SJCRH30 (cell line): ENCODE data around the gene PTX3. TPM values are rescaled to one million over a fixed set of nuclear protein-coding genes. Genes with fewer than 3 reads are reported as not detected.

ENCODE experiments used
- DNase-seq, 2 experiments: peaks; one replicate each; pipeline ENCODE4 v3.0.0-alpha.2; 2015 to 2020
- H3K27ac ChIP-seq: fragments of 250-450 bp; sonication (Bioruptor Pico); 2 replicates; pipeline ENCODE4 v1.5.1; 2020; ENCODE audit warnings: mild to moderate bottlenecking, moderate library complexity
- H3K27me3 ChIP-seq: fragments of 250-450 bp; sonication (Bioruptor Pico); 2 replicates; pipeline ENCODE4 v1.5.1; 2020; ENCODE audit warnings: mild to moderate bottlenecking, moderate library complexity
- H3K36me3 ChIP-seq: fragments of 250-450 bp; sonication (Bioruptor Pico); 2 replicates; pipeline ENCODE4 v1.5.1; 2020; ENCODE audit warnings: mild to moderate bottlenecking, moderate library complexity
- H3K4me1 ChIP-seq: fragments of 250-450 bp; sonication (Bioruptor Pico); 2 replicates; pipeline ENCODE4 v1.5.1; 2020; ENCODE audit warnings: mild to moderate bottlenecking, moderate library complexity
- H3K4me3 ChIP-seq: fragments of 250-450 bp; sonication (Bioruptor Pico); 2 replicates; pipeline ENCODE4 v1.5.1; 2020; ENCODE audit warnings: mild to moderate bottlenecking, moderate library complexity
- H3K9me3 ChIP-seq: fragments of 250-450 bp; sonication (Bioruptor Pico); replicated peaks from 2 replicates; pipeline ENCODE4 v1.5.1; 2020; ENCODE audit warnings: mild to moderate bottlenecking, moderate library complexity
- total RNA-seq: library from RNA; depleted of rRNA; stranded (reverse); fragments of >200 nt; shearing (Covaris generic); gene quantifications from 2 replicates; pipeline ENCODE4 v1.2.3, GENCODE V29; 2014

The PTX3 gene
- total RNA-seq, 1 experiment from 2014 or later, result not detected

DNA sequence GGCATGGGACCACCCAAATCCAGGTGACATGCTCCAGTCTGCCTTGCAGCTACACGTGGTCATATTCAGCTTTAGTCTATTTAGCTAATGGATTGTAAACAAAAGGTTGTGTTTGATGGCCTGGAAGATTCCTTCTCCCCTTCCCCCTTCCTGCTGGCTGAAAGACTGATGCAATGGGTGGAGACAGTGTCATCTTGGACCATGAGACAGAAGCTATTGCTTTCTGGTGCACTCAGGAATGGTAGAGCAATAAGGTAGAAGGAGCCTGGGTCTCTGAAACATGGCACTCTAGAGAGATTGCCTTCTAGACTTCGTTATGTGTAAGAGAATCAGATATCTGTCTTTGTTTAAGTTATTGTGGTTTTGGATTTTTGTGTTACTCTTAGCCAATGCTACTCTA is 25.7 kb upstream of the PTX3 start:
- no peak for DNase-seq
- H3K4me1 ChIP-seq, result no peaks in the 10 kb centered on the region
- H3K36me3 ChIP-seq, result no peaks in the 10 kb centered on the region
- no peak overlapping the region for H3K4me3 ChIP-seq
- no peaks in the 10 kb centered on the region for H3K27me3 ChIP-seq
- H3K9me3 ChIP-seq, result no peaks in the 10 kb centered on the region
- no peak overlapping the region for H3K27ac ChIP-seq

DNA sequence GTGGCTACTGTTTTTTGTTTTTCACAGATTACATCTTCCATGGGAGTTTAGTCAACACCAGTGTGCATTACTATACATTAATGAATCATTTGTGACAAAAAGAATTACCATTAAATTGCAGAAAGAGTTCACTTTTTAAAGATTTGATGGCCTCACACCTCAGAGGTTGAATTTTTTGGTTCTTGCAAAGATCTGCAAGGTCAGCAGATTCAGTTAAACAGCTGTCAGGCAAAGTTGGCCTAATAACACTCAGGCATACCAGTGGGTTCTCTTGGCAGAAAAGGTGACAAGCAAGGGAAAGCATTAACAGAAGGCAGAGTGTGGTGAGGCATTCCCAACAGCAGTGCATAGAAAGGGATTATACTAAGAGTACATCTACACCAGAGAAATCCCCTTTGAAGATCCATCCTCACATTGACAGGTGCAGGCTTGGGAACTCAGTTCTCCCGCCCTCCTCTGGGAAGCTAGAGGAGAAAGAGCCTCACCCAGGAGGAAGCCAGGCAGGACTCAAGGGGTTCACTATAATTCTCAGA is 24.3 kb upstream of the PTX3 start:
- H3K4me1 ChIP-seq, result no peaks in the 10 kb centered on the region
- no peak overlapping the region for H3K27ac ChIP-seq
- no peak overlapping the region for H3K4me3 ChIP-seq
- no peaks in the 10 kb centered on the region for H3K27me3 ChIP-seq
- no peaks in the 10 kb centered on the region for H3K9me3 ChIP-seq
- H3K36me3 ChIP-seq, result no peaks in the 10 kb centered on the region
- DNase-seq, result no peak

GRCh38 chr3:157414861-157415260 is 21.8 kb upstream of the PTX3 start:
- no peak overlapping the region for H3K4me3 ChIP-seq
- DNase-seq, result no peak
- H3K4me1 ChIP-seq, result no peaks in the 10 kb centered on the region
- H3K9me3 ChIP-seq, result no peaks in the 10 kb centered on the region
- H3K36me3 ChIP-seq, result no peaks in the 10 kb centered on the region
- H3K27me3 ChIP-seq, result no peaks in the 10 kb centered on the region
- no peak overlapping the region for H3K27ac ChIP-seq

DNA sequence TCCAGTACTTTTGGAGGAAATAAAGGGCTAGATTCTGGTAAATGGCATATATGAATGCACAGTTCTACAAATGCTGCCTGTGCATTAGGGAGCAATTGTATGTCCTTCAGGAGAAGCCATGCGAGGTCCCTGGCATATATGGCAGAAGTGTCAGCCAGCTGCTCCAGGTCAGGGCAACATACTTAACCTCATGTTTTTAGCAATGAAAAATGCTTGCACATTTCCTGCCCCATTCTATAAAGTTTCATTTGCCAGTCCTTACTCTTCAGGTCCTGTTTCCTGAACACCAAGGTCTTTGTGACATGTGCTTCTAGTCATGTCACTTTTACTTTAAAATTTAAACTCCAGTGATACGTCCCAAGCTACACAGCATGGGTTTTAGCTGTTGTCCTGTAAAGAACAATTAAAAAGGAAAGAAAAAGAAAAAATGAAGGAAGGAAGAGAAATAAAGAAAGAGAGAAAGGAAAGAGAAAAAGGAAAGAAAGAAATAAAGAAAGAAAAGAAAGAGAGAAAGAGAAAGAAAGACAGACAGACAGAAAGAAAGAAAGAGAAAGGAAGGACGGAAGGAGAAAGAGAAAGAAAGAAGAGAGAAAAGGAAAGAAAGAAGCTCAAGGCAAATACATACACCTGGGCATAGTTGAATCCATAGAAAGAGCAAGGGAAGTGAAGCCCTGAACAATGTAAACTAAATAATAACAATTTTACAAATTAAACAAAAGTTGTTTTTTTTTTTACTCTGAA is 20.1 kb upstream of the PTX3 start:
- Histone ChIP-seq H3K36me3 (no peaks in the 10 kb centered on the region), H3K9me3 (no peaks in the 10 kb centered on the region), H3K27me3 (no peaks in the 10 kb centered on the region), H3K4me1 (no peaks in the 10 kb centered on the region), H3K27ac (no peak overlapping the region), H3K4me3 (no peak overlapping the region)
- DNase-seq, result no peak

GRCh38 chr3:157417247-157417646 is 19.4 kb upstream of the PTX3 start:
- no peak for DNase-seq
- no peaks in the 10 kb centered on the region for H3K27me3 ChIP-seq
- no peaks in the 10 kb centered on the region for H3K9me3 ChIP-seq
- H3K27ac ChIP-seq, result no peak overlapping the region
- no peak overlapping the region for H3K4me3 ChIP-seq
- no peaks in the 10 kb centered on the region for H3K4me1 ChIP-seq
- H3K36me3 ChIP-seq, result no peaks in the 10 kb centered on the region

DNA sequence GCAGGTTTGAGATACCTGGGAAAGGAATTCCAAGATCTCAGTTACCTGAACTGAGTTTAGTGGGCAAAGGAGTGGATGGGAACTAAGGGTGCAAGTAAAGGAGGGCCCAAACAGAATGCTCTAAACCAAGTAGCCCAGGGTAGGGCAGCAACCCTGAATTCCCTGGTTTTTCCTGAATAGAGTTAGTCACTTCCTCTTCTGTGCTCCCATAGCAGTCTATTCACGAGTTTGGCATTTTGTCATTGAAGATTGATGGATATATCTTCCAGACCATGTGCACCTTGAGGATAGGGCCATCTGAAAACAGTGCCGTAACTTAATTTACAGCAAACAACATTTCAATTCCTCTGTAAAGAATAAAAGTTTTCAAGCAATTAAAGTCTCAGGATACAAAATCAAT is 18.5 kb upstream of the PTX3 start:
- Histone ChIP-seq H3K27me3 (no peaks in the 10 kb centered on the region), H3K4me3 (no peak overlapping the region), H3K27ac (no peak overlapping the region), H3K9me3 (no peaks in the 10 kb centered on the region), H3K4me1 (no peaks in the 10 kb centered on the region), H3K36me3 (no peaks in the 10 kb centered on the region)
- DNase-seq, result no peak

DNA sequence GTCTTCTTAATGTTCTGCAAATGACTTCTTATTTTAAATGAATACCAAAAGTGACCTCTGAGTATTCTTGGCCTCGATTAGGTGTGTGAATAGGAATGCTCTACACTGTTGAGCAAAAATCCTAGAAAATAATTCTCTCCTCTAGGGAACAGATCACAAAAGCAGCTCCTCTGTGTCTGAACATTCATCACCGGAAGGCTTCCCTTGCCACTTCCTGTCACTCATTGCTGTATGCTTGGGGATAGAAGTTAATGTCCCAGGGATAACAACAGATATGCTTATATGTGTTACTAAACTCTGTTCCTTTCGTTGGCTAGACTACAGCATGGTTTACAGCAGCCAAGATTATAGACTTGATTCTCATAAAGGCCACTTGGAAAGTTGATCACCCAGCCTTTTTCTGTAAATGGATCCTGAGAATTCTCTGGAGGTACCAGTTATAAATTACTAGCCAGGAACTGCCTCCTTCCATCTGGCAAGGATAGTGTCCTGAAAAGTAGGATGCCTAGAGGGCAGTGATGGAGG is 16.0 kb upstream of the PTX3 start:
- H3K36me3 ChIP-seq, result no peaks in the 10 kb centered on the region
- no peak overlapping the region for H3K4me3 ChIP-seq
- DNase-seq, result no peak
- no peak overlapping the region for H3K27ac ChIP-seq
- no peaks in the 10 kb centered on the region for H3K4me1 ChIP-seq
- no peaks in the 10 kb centered on the region for H3K9me3 ChIP-seq
- no peaks in the 10 kb centered on the region for H3K27me3 ChIP-seq

DNA sequence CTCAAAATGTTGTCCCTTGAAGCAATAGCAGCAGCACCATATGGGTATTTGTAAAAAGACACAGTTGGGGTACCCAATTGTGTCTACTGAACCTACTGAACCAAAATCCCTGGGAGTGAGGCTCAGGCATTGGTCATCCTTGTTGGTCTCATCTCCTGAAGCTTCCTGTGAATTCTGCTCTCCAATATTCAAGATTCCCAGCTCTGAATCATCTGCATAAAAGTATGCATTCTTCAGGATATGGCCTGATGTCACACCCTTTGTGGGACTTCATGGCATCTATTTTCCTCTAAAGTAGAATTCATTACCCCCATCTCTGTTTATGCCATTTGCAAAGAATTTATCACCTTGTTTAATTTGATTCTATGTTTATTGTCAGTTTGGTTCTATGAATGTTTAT is 13.3 kb upstream of the PTX3 start:
- no peak for DNase-seq
- H3K4me1 ChIP-seq, result no peaks in the 10 kb centered on the region
- H3K36me3 ChIP-seq, result no peaks in the 10 kb centered on the region
- no peak overlapping the region for H3K27ac ChIP-seq
- H3K4me3 ChIP-seq, result no peak overlapping the region
- no peaks in the 10 kb centered on the region for H3K9me3 ChIP-seq
- H3K27me3 ChIP-seq, result no peaks in the 10 kb centered on the region

GRCh38 chr3:157427901-157428300 is 8.7 kb upstream of the PTX3 start:
- Histone ChIP-seq H3K27me3 (no peaks in the 10 kb centered on the region), H3K27ac (no peak overlapping the region), H3K4me1 (no peaks in the 10 kb centered on the region), H3K9me3 (no peaks in the 10 kb centered on the region), H3K4me3 (no peak overlapping the region), H3K36me3 (no peaks in the 10 kb centered on the region)
- no peak for DNase-seq

DNA sequence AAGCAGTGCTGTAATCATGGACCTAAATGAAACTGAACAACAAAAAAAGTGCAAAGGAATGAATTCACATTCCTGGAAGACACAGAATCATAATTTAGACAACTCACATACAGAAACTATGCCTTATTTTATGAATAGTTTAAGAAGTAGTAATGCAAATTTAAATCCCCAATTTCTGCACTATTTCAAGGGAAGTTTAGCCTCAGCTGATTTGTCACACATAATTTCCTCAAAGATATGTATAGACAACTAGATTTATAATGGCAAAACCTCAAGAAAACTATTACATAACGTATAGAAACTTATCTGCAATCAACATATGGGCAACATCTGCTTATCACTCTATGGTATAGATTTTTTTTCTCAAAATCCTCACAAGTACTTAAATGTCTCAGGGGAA is 7.8 kb upstream of the PTX3 start:
- Histone ChIP-seq H3K27me3 (no peaks in the 10 kb centered on the region), H3K9me3 (no peaks in the 10 kb centered on the region), H3K36me3 (no peaks in the 10 kb centered on the region), H3K4me1 (no peaks in the 10 kb centered on the region), H3K27ac (no peak overlapping the region), H3K4me3 (no peak overlapping the region)
- DNase-seq, result no peak

DNA sequence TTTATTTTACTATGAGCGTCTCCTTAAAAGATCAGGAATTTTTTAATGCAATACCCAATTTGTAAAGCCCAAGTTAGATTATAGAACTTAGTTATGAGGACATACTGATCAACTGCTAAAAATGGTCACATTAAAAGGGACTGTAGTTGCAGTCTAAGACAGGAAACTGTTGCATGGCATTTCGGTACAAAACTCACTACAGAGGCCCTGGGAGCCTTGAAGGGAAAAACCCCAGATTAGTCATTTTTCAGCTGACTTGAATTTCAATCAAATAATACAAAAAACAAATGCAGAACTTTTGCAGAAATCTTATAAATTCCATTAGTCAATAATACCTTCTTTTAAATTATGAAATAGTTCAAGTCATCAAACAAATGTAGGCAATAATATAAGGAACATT is 6.9 kb upstream of the PTX3 start:
- no peaks in the 10 kb centered on the region for H3K36me3 ChIP-seq
- no peak overlapping the region for H3K4me3 ChIP-seq
- DNase-seq, result no peak
- H3K9me3 ChIP-seq, result no peaks in the 10 kb centered on the region
- no peak overlapping the region for H3K27ac ChIP-seq
- H3K4me1 ChIP-seq, result no peaks in the 10 kb centered on the region
- no peaks in the 10 kb centered on the region for H3K27me3 ChIP-seq

DNA sequence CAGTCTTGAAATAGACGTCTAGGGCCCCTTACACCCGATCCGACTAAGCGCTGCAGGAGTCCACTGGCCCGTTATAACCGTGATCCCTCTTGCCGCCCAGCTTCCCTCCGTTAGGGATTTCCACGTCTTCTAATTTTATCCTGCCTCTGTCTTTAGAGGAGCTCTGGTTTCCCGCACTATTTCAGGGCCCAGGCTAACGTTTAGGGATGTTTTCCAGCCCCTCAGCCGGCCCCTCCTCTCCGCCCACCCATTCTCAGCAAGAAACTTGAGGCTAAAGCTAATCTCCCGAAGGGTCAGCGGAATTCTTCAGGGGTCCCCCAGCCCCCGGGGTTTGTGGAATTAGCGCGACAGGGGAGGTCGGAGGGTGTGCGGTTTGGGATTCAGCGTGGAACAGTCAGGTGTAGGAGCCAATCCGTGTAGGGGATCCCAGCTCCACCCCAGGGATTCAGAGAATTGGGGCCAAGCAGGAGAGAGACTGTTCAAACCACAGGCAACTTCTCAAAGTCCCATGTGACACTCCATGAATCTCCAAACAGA is 1.6 kb downstream of the PTX3 start:
- Histone ChIP-seq H3K27ac (no peak overlapping the region), H3K27me3 (peaks cover 2% of the 10 kb centered on the region; the same call in 1 of the 2 replicates), H3K36me3 (no peaks in the 10 kb centered on the region), H3K9me3 (no peaks in the 10 kb centered on the region), H3K4me1 (no peaks in the 10 kb centered on the region), H3K4me3 (no peak overlapping the region)
- DNase-seq, result no peak

- Histone ChIP-seq H3K36me3 (no peaks in the 10 kb centered on the region), H3K27ac (no peak overlapping the region), H3K27me3 (peaks cover 3% of the 10 kb centered on the region; the same call in 1 of the 2 replicates), H3K9me3 (no peaks in the 10 kb centered on the region), H3K4me3 (no peak overlapping the region), H3K4me1 (no peaks in the 10 kb centered on the region)
- DNase-seq, result no peak
These were observed 4.5 kb downstream of the PTX3 start for GRCh38 chr3:157441102-157441624.

GRCh38 chr3:157442729-157443128 is 6.1 kb downstream of the PTX3 start:
- H3K27me3 ChIP-seq, result peaks cover 3% of the 10 kb centered on the region; the same call in 1 of the 2 replicates
- H3K9me3 ChIP-seq, result no peaks in the 10 kb centered on the region
- no peak for DNase-seq
- H3K36me3 ChIP-seq, result no peaks in the 10 kb centered on the region
- H3K4me1 ChIP-seq, result no peaks in the 10 kb centered on the region
- H3K4me3 ChIP-seq, result no peak overlapping the region
- no peak overlapping the region for H3K27ac ChIP-seq

GRCh38 chr3:157443905-157444796 is 7.5 kb downstream of the PTX3 start:
- no peaks in the 10 kb centered on the region for H3K4me1 ChIP-seq
- no peaks in the 10 kb centered on the region for H3K9me3 ChIP-seq
- no peaks in the 10 kb centered on the region for H3K36me3 ChIP-seq
- H3K27ac ChIP-seq, result no peak overlapping the region
- H3K4me3 ChIP-seq, result no peak overlapping the region
- peaks cover 3% of the 10 kb centered on the region; the same call in 1 of the 2 replicates for H3K27me3 ChIP-seq
- DNase-seq, result no peak
